SK-N-SH (cell line): ENCODE data around the gene PLEKHG2.
"Not testable (repeated sequence)": the region's sequence is repeated elsewhere in the genome, so short reads cannot be mapped to it uniquely, and the experiment has no call there.

Experiments
- CHD2 ChIP-seq: fragments of 150-350 bp; IDR thresholded peaks from 2 replicates; pipeline ENCODE4 v1.6.1; 2018; ENCODE audit warnings: low read length; ENCODE audit not compliant: partially characterized antibody
- CTCF ChIP-seq: fragments of 200-600 bp; sonication (generic); IDR thresholded peaks from 2 replicates; pipeline ENCODE4 v1.6.1; 2017; ENCODE audit warnings: antibody characterized with exemption, mild to moderate bottlenecking, moderate library complexity
- EP300 ChIP-seq, 2 experiments: IDR thresholded peaks; 2 replicates each; pipeline versions ENCODE4 v1.4.0 to v1.6.1; 2012; ENCODE audit warnings: borderline replicate concordance in 1 of 2, low read depth in 1 of 2, low read length in 1 of 2
- EZH2phosphoT487 ChIP-seq: fragments of 200-600 bp; sonication (generic); IDR thresholded peaks from 2 replicates; pipeline ENCODE4 v1.6.1; 2017; ENCODE audit warnings: low read depth, mixed run types, mild to moderate bottlenecking, antibody characterized with exemption, moderate library complexity, borderline replicate concordance
- FOSL2 ChIP-seq: IDR thresholded peaks from 2 replicates; pipeline ENCODE4 v1.4.0; 2012; ENCODE audit warnings: low read depth, mild to moderate bottlenecking, moderate library complexity, borderline replicate concordance
- FOXJ3 ChIP-seq: sonication (generic); formaldehyde crosslinking; IDR thresholded peaks from 2 replicates; pipeline ENCODE4 v1.5.1; 2020; ENCODE audit warnings: mild to moderate bottlenecking, missing genetic modification reagents
- MAX ChIP-seq: IDR thresholded peaks from 2 replicates; pipeline ENCODE4 v1.4.0; 2012; ENCODE audit warnings: low read depth
- MXI1 ChIP-seq: IDR thresholded peaks from 2 replicates; pipeline ENCODE4 v1.6.1; 2012; ENCODE audit warnings: mild to moderate bottlenecking, low read depth, low read length, improper control_type of control experiment
- NFIC ChIP-seq: IDR thresholded peaks from 2 replicates; pipeline ENCODE4 v1.4.0; 2012; ENCODE audit warnings: borderline replicate concordance
- PBX3 ChIP-seq: IDR thresholded peaks from 2 replicates; pipeline ENCODE4; 2012
- POLR2AphosphoS5 ChIP-seq: IDR thresholded peaks from 2 replicates; pipeline ENCODE4 v1.6.1; 2012; ENCODE audit warnings: low read depth, low read length
- REST ChIP-seq: IDR thresholded peaks from 2 replicates; pipeline ENCODE4 v1.6.1; 2012; ENCODE audit warnings: mild to moderate bottlenecking, low read depth, low read length, moderate library complexity
- USF2 ChIP-seq: fragments of 150-350 bp; IDR thresholded peaks from 2 replicates; pipeline ENCODE4 v1.6.1; 2017; ENCODE audit warnings: antibody characterized with exemption, low read length, low read depth, borderline replicate concordance

- not testable (repeated sequence) for TF ChIP-seq CTCF; REST; FOXJ3 (CRISPR knock-in tag); MAX; MXI1; USF2; EP300 (IDR thresholded peaks at IDR 0.05; ENCODE audit: borderline replicate concordance in 1 of 2, low read depth in 1 of 2, low read length in 1 of 2); PBX3; EZH2phosphoT487; POLR2AphosphoS5; FOSL2; CHD2; NFIC
Measured at GRCh38 chr19:39451257-39451656, 38.8 kb downstream of the PLEKHG2 start.
